ENCODE measurements around the gene RBM24. TPM values are rescaled to one million over a fixed set of nuclear protein-coding genes. Genes with fewer than 3 reads are reported as not detected.
"Not testable (repeated sequence)": the region's sequence is repeated elsewhere in the genome, so short reads cannot be mapped to it uniquely, and the experiment has no call there.

The RBM24 gene
- total RNA-seq, 4 donors from 2014 or later: 0.45 to 5.3 (median 1.6) TPM

- Histone ChIP-seq H3K4me3 (replicated peaks in 1 of 3) (no peak overlapping the region), H3K27ac (no peak overlapping the region), H3K4me1 (peaks cover 3 to 9% of the 10 kb centered on the region in 2 donors), H3K27me3 (no peaks in the 10 kb centered on the region), H3K9me3 (no peaks in the 10 kb centered on the region), H3K36me3 (no peaks in the 10 kb centered on the region)
- TF ChIP-seq POLR2A (IDR thresholded peaks at IDR 0.05): no peak
- no peak for TF ChIP-seq CTCF (IDR thresholded peaks at IDR 0.05)
- intact Hi-C loops (cut with DNase I): no loop called here
- no peak for DNase-seq
- WGBS, 2 donors: 66 to 67% methylated on average over 1 of the region's 1 CpG
These were observed 18.6 kb downstream of the RBM24 start for GRCh38 chr6:17299750-17300149.

DNA sequence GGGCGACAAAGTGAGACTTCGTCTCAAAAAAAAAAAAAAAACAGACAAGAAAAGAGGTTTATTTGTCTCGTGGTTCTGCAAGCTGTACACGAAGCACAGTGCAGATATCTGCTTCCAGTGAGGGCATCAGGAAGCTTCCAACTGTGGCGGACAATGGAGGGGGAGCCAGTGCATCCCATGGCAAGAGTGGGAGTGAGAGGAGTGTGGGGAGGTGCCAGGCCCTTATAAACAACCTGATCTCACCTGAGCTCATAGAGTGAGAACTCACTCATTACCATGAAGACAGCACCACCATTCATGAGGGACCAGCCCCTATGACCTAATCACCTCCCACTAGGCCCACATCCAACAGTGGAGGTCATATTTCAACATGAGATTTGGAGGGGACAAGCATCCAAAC lies 19.5 kb downstream of the RBM24 start:
- H3K36me3 ChIP-seq: no peaks in the 10 kb centered on the region
- no peak for DNase-seq
- TF ChIP-seq POLR2A (IDR thresholded peaks at IDR 0.05) (no peak), CTCF (IDR thresholded peaks at IDR 0.05) (no peak)
- H3K4me3 ChIP-seq (replicated peaks in 1 of 3): no peak overlapping the region
- H3K27ac ChIP-seq: no peak overlapping the region
- H3K4me1 ChIP-seq: peaks cover 3 to 9% of the 10 kb centered on the region in 2 donors
- WGBS, 2 donors: 92 to 93% methylated on average over 5 of the region's 5 CpGs
- H3K9me3 ChIP-seq: no peaks in the 10 kb centered on the region
- H3K27me3 ChIP-seq: no peaks in the 10 kb centered on the region
- intact Hi-C loops (cut with DNase I): no loop called here

DNA sequence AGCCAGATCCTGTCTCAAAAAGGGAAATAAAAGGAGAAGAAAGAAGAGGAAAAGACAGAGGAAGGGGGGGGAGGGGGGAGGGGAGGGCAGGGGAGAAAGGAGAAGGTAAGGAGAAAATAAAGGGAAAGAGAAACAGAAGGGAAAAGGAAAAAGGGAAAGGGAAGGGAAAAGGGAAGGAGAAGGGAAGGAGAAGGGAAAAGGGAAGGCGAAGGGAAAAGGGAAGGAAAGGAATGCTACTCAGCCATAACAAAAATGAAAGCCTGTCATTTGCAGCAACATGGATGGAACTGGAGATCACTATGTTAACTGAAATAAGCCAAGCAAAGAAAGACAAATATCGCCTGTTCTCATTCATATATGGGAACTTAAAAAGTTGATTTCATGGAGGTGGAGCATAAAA lies 22.3 kb downstream of the RBM24 start:
- Histone ChIP-seq H3K36me3 (no peaks in the 10 kb centered on the region), H3K4me3 (replicated peaks in 1 of 3) (no peak overlapping the region), H3K4me1 (no peaks in the 10 kb centered on the region), H3K27ac (no peak overlapping the region), H3K27me3 (no peaks in the 10 kb centered on the region), H3K9me3 (no peaks in the 10 kb centered on the region)
- WGBS, 2 donors: 97% methylated on average over 2 of the region's 2 CpGs
- TF ChIP-seq CTCF (IDR thresholded peaks at IDR 0.05) (no peak), POLR2A (IDR thresholded peaks at IDR 0.05) (no peak)
- intact Hi-C loops (cut with DNase I): no loop called here
- no peak for DNase-seq

DNA sequence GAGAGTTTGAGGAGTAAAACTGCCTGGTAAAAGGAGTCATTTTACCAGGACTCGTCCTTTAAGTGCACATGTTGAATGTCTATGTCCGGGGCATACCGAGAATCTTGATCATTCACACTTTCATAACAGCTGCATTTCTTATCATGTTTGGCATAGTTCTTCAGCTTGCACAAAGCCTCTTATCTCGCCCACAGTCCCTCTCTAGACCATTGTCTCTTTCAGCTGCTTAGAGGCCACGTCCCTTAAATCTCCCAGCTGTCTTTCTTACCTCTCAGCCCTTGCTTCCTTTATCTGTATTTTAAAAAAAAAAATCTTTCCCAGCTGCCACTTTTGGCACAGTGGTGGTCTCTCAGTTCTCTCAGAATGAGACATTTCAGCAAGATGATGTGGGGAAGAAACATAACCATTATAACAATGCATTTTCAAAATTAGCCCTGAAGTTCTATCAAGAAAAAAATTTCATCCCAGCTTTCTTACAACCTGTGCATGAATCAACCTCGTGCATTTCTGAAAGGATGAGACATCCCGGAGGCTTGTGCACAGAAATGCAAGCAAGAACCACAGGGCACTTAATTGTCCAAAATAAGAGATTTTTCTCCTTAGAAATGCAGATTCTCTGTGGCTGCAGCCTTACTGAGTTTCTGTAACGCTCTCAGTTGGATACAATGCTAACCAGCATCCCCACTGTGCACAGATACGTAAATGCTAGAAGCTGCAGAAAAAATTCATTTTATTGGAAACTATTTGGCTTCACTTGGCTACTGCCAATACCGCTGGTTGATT lies 24.2 kb downstream of the RBM24 start:
- WGBS, 2 donors: 52 to 55% methylated on average over 10 of the region's 10 CpGs
- Histone ChIP-seq H3K4me3 (replicated peaks in 1 of 3) (no peak overlapping the region), H3K4me1 (no peaks in the 10 kb centered on the region), H3K9me3 (no peaks in the 10 kb centered on the region), H3K27me3 (no peaks in the 10 kb centered on the region), H3K36me3 (no peaks in the 10 kb centered on the region), H3K27ac (no peak overlapping the region)
- intact Hi-C loops (cut with DNase I): no loop called here
- no peak for TF ChIP-seq POLR2A (IDR thresholded peaks at IDR 0.05)
- no peak for TF ChIP-seq CTCF (IDR thresholded peaks at IDR 0.05)
- no peak for DNase-seq

- Histone ChIP-seq H3K27ac (no peak overlapping the region), H3K27me3 (no peaks in the 10 kb centered on the region), H3K4me3 (replicated peaks in 1 of 3) (no peak overlapping the region), H3K4me1 (no peaks in the 10 kb centered on the region), H3K36me3 (no peaks in the 10 kb centered on the region), H3K9me3 (no peaks in the 10 kb centered on the region)
- 51 to 55% methylated on average over 12 of the region's 12 CpGs for WGBS, 2 donors
- TF ChIP-seq POLR2A (IDR thresholded peaks at IDR 0.05): no peak
- no peak for TF ChIP-seq CTCF (IDR thresholded peaks at IDR 0.05)
- DNase-seq: peak; percentile 7
- intact Hi-C loops (cut with DNase I): no loop called here
These were observed 30.6 kb downstream of the RBM24 start for GRCh38 chr6:17311595-17312311.

- H3K27me3 ChIP-seq; intact Hi-C loops (cut with DNase I); H3K9me3 ChIP-seq; H3K27ac ChIP-seq; H3K4me1 ChIP-seq; H3K4me3 ChIP-seq (replicated peaks in 1 of 3); H3K36me3 ChIP-seq; DNase-seq: not testable (repeated sequence)
- WGBS, 2 donors: 90 to 96% methylated on average over 7 of the region's 7 CpGs
These were observed 32.1 kb downstream of the RBM24 start for GRCh38 chr6:17313238-17313637.

Data from thyroid gland (tissue), 4 donors.